Middle frontal gyrus (tissue), 1 donor: ENCODE measurements around the gene SLC15A4.
A peak's percentile ranks its signal among the peaks of the same experiment; 100 is the strongest.
"Not testable (repeated sequence)": the region's sequence is repeated elsewhere in the genome, so short reads cannot be mapped to it uniquely, and the experiment has no call there.

ENCODE experiments used
- DNase-seq: peaks from one replicate; pipeline ENCODE4 v3.0.0-alpha.2; 2015; ENCODE audit warnings: low spot score; ENCODE audit errors: extremely low spot score

SLC15A4 gene

GRCh38 chr12:128823916-128824839 lies at the start of gene SLC15A4:
Gene SLC15A4 (minus strand): TSS chr12:128823958. CDS start chr12:128823943, 15 bp downstream.
- peak; percentile 93 for DNase-seq

GRCh38 chr12:128872303-128872702 lies 48.5 kb upstream of the SLC15A4 start:
- no peak for DNase-seq

- DNase-seq, result no peak
These were observed 47.7 kb upstream of the SLC15A4 start for GRCh38 chr12:128871516-128871892.

GRCh38 chr12:128867466-128867865 lies 43.7 kb upstream of the SLC15A4 start:
- DNase-seq, result no peak

- no peak for DNase-seq
These were observed 40.9 kb upstream of the SLC15A4 start for GRCh38 chr12:128864516-128865186.

- no peak for DNase-seq
These were observed 40.2 kb upstream of the SLC15A4 start for GRCh38 chr12:128863957-128864356.

GRCh38 chr12:128861226-128862016 lies 37.7 kb upstream of the SLC15A4 start:
- no peak for DNase-seq

GRCh38 chr12:128859311-128859710 lies 35.6 kb upstream of the SLC15A4 start:
- DNase-seq, result no peak

- DNase-seq, result no peak
These were observed 33.5 kb upstream of the SLC15A4 start for GRCh38 chr12:128857133-128857763.

- no peak for DNase-seq
These were observed 33.0 kb upstream of the SLC15A4 start for GRCh38 chr12:128856791-128857078.

- DNase-seq, result no peak
These were observed 32.5 kb upstream of the SLC15A4 start for GRCh38 chr12:128856035-128856790.

- DNase-seq, result no peak
These were observed 29.9 kb upstream of the SLC15A4 start for GRCh38 chr12:128853600-128854197.

- no peak for DNase-seq
These were observed 29.3 kb upstream of the SLC15A4 start, which contains the start of gene GLT1D1 for GRCh38 chr12:128852885-128853599. Gene GLT1D1 (plus strand): TSS chr12:128853478. CDS start chr12:128853582, 104 bp downstream.

- DNase-seq, result no peak
These were observed 28.4 kb upstream of the SLC15A4 start for GRCh38 chr12:128852026-128852698.

- DNase-seq, result not testable (repeated sequence)
These were observed 27.7 kb upstream of the SLC15A4 start for GRCh38 chr12:128851429-128851828.

GRCh38 chr12:128850400-128850799 lies 26.6 kb upstream of the SLC15A4 start:
- DNase-seq, result no peak

- not testable (repeated sequence) for DNase-seq
These were observed 26.0 kb upstream of the SLC15A4 start for GRCh38 chr12:128849806-128850205.

- no peak for DNase-seq
These were observed 24.6 kb upstream of the SLC15A4 start for GRCh38 chr12:128848371-128848770.

- not testable (repeated sequence) for DNase-seq
These were observed 22.9 kb upstream of the SLC15A4 start for GRCh38 chr12:128846671-128847070.
